ENCODE results near the gene GRAMD2A. TPM values are rescaled to one million over a fixed set of nuclear protein-coding genes. Genes with fewer than 3 reads are reported as not detected.

GRAMD2A gene
- total RNA-seq, 1 experiment from 2014 or later: not detected

DNA sequence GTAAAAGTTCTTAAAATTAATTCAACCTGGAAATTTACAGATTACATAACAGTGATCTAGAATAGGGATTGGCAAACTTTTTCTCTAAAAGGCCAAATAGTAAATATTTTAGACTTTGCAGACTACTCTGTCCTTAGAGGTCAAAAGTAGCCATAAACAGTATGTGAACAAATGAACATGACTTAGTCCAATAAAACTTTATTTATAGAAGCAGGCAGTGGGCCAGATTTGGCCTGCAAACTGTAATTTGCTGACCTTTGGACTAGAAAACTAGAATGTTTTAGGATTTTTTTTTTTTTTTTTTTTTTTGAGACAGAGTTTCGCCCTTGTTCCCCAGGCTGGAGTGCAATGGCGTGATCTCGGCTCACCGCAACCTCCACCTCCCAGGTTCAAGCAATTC is 67.3 kb downstream of the GRAMD2A start:
- in situ Hi-C loops (cut with HindIII; ENCODE audit: low pct_unique_long_range_greater_than_20kb, low sequenced_read_pairs): no loop called here
- no peak for DNase-seq (ENCODE audit: low read depth, low spot score)

GRCh38 chr15:72128359-72128758 is 69.2 kb downstream of the GRAMD2A start:
- DNase-seq (ENCODE audit: low read depth, low spot score): no peak
- in situ Hi-C loops (cut with HindIII; ENCODE audit: low pct_unique_long_range_greater_than_20kb, low sequenced_read_pairs): no loop called here

GRCh38 chr15:72127724-72128322 is 69.8 kb downstream of the GRAMD2A start:
- in situ Hi-C loops (cut with HindIII; ENCODE audit: low pct_unique_long_range_greater_than_20kb, low sequenced_read_pairs): no loop called here
- DNase-seq (ENCODE audit: low read depth, low spot score): no peak

- no peak for DNase-seq (ENCODE audit: low read depth, low spot score)
- in situ Hi-C loops (cut with HindIII; ENCODE audit: low pct_unique_long_range_greater_than_20kb, low sequenced_read_pairs): no loop called here
Measured at GRCh38 chr15:72124218-72124617, 73.4 kb downstream of the GRAMD2A start.

- in situ Hi-C loops (cut with HindIII; ENCODE audit: low pct_unique_long_range_greater_than_20kb, low sequenced_read_pairs): no loop called here
- peak; percentile 96 for DNase-seq (ENCODE audit: low read depth, low spot score)
Measured at GRCh38 chr15:72118017-72118978, 79.3 kb downstream of the GRAMD2A start, which contains the start of the genes MYO9A and SENP8. Gene MYO9A, minus strand, starts transcription at chr15:72118150. Its CDS starts 71,587 bp downstream, at chr15:72046563. Gene SENP8, plus strand, starts transcription at chr15:72118403. Its CDS starts 21,221 bp downstream, at chr15:72139624.

- DNase-seq (ENCODE audit: low read depth, low spot score): peak; percentile 81
- in situ Hi-C loops (cut with HindIII; ENCODE audit: low pct_unique_long_range_greater_than_20kb, low sequenced_read_pairs): no loop called here
Measured at GRCh38 chr15:72117486-72118016, 80.0 kb downstream of the GRAMD2A start.

GRCh38 chr15:72116731-72117485 is 80.7 kb downstream of the GRAMD2A start:
- in situ Hi-C loops (cut with HindIII; ENCODE audit: low pct_unique_long_range_greater_than_20kb, low sequenced_read_pairs): no loop called here
- peak; percentile 9 for DNase-seq (ENCODE audit: low read depth, low spot score)

GRCh38 chr15:72113347-72114031 is 84.1 kb downstream of the GRAMD2A start:
- in situ Hi-C loops (cut with HindIII; ENCODE audit: low pct_unique_long_range_greater_than_20kb, low sequenced_read_pairs): no loop called here
- DNase-seq (ENCODE audit: low read depth, low spot score): no peak

DNA sequence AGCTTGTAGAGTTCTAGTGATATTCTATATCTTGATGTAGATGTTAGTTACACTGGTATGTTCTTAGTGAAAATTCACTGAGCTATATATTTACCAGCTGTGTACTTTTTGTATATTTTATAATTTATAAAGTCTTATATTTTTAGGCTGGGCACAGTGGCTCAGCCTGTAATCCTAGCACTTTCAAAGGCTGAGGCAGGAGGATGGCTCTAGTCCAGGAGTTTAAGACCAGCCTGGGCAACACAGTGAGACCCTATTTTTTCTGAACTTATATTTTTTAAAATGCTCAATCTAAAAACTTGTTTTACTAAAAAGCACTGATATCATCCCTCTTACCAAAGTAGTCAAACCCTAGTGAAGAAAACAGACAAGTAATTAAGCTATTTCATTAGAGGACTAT is 84.8 kb downstream of the GRAMD2A start:
- no peak for DNase-seq (ENCODE audit: low read depth, low spot score)
- in situ Hi-C loops (cut with HindIII; ENCODE audit: low pct_unique_long_range_greater_than_20kb, low sequenced_read_pairs): no loop called here

- DNase-seq (ENCODE audit: low read depth, low spot score): no peak
- in situ Hi-C loops (cut with HindIII; ENCODE audit: low pct_unique_long_range_greater_than_20kb, low sequenced_read_pairs): no loop called here
Measured at GRCh38 chr15:72112116-72112515, 85.5 kb downstream of the GRAMD2A start.

GRCh38 chr15:72110355-72110754 is 87.2 kb downstream of the GRAMD2A start:
- no peak for DNase-seq (ENCODE audit: low read depth, low spot score)

More at GRCh38 chr15:72110355-72110754, 87.2 kb downstream of the GRAMD2A start:
- in situ Hi-C loops (cut with HindIII; ENCODE audit: low pct_unique_long_range_greater_than_20kb, low sequenced_read_pairs): no loop called here

Other genes with a start within 250 kb of the GRAMD2A start
- 12.9 and 13.6 TPM in 2 replicates for gene MYO9A, start 79.6 kb downstream of the GRAMD2A start, total RNA-seq (2014; rRNA removed; shearing (Covaris generic))
- 2.1 and 2.5 TPM in 2 replicates for gene SENP8, start 79.4 kb downstream of the GRAMD2A start, total RNA-seq (2014; rRNA removed; shearing (Covaris generic))
- 1,252 and 1,322 TPM in 2 replicates for gene PKM, start 33.4 kb upstream of the GRAMD2A start, total RNA-seq (2014; rRNA removed; shearing (Covaris generic))
- gene PARP6, start 74.8 kb upstream of the GRAMD2A start, total RNA-seq (2014; rRNA removed; shearing (Covaris generic)): 24.2 and 27.3 TPM in 2 replicates
- gene CELF6, start 122.4 kb upstream of the GRAMD2A start, total RNA-seq (2014; rRNA removed; shearing (Covaris generic)): 0.24 TPM in 1 of 2 replicates, not detected in the other
- 143 and 164 TPM in 2 replicates for gene HEXA, start 178.2 kb upstream of the GRAMD2A start, total RNA-seq (2014; rRNA removed; shearing (Covaris generic))
- gene TMEM202, start 200.5 kb upstream of the GRAMD2A start, total RNA-seq (2014; rRNA removed; shearing (Covaris generic)): not detected in 2 replicates